ENCODE data around the gene CCDC107.

CCDC107 gene

DNA sequence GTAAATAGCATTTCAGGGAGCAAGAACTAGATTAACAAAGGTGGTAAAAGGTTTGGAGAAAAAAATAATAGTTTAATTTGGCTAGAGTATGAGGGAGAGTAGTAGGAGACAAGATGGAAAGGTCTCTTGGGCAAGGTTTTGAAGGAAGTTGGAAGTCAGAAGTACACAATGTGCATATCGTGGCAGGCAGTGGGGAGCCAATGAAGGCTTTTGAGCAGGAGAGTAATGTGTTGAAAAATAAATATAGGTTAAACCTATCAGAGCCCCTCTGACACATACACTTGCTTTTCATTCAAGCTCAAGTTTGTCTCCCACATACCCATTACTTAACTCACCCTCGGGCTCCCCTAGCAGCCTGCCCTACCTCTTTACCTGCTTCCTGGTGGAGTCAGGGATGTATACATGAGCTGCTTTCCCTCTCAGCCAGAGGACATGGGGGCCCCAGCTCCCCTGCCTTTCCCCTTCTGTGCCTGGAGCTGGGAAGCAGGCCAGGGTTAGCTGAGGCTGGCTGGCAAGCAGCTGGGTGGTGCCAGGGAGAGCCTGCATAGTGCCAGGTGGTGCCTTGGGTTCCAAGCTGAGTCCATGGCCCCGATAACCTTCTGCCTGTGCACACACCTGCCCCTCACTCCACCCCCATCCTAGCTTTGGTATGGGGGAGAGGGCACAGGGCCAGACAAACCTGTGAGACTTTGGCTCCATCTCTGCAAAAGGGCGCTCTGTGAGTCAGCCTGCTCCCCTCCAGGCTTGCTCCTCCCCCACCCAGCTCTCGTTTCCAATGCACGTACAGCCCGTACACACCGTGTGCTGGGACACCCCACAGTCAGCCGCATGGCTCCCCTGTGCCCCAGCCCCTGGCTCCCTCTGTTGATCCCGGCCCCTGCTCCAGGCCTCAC is 15.3 kb downstream of the CCDC107 start, which contains the start of gene CA9:
Gene CA9, plus strand, starts transcription at position 797 of the 893 bp plus-strand sequence. Its CDS starts 32 bp downstream, at position 829.
- TF ChIP-seq, protein P1, sequence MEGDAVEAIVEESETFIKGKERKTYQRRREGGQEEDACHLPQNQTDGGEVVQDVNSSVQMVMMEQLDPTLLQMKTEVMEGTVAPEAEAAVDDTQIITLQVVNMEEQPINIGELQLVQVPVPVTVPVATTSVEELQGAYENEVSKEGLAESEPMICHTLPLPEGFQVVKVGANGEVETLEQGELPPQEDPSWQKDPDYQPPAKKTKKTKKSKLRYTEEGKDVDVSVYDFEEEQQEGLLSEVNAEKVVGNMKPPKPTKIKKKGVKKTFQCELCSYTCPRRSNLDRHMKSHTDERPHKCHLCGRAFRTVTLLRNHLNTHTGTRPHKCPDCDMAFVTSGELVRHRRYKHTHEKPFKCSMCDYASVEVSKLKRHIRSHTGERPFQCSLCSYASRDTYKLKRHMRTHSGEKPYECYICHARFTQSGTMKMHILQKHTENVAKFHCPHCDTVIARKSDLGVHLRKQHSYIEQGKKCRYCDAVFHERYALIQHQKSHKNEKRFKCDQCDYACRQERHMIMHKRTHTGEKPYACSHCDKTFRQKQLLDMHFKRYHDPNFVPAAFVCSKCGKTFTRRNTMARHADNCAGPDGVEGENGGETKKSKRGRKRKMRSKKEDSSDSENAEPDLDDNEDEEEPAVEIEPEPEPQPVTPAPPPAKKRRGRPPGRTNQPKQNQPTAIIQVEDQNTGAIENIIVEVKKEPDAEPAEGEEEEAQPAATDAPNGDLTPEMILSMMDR (IDR thresholded peaks at IDR 0.05; ENCODE audit: insufficient read depth, low read depth, low read length, missing control alignments) = no peak
- peak; percentile 68 for DNase-seq (ENCODE audit: low read depth)
- no peak within 1 kb of the TSS for H3K4me3 ChIP-seq (ENCODE audit: low read length)

DNA sequence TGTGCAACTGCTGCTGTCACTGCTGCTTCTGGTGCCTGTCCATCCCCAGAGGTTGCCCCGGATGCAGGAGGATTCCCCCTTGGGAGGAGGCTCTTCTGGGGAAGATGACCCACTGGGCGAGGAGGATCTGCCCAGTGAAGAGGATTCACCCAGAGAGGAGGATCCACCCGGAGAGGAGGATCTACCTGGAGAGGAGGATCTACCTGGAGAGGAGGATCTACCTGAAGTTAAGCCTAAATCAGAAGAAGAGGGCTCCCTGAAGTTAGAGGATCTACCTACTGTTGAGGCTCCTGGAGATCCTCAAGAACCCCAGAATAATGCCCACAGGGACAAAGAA is 15.9 kb downstream of the CCDC107 start:
- no peak overlapping the region for H3K4me3 ChIP-seq (ENCODE audit: low read length)
- TF ChIP-seq, protein P1 (IDR thresholded peaks at IDR 0.05; ENCODE audit: insufficient read depth, low read depth, low read length, missing control alignments) = no peak
- DNase-seq (ENCODE audit: low read depth) = no peak

DNA sequence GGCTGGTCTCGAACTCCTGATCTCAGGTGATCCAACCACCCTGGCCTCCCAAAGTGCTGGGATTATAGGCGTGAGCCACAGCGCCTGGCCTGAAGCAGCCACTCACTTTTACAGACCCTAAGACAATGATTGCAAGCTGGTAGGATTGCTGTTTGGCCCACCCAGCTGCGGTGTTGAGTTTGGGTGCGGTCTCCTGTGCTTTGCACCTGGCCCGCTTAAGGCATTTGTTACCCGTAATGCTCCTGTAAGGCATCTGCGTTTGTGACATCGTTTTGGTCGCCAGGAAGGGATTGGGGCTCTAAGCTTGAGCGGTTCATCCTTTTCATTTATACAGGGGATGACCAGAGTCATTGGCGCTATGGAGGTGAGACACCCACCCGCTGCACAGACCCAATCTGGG is 17.1 kb downstream of the CCDC107 start:
- TF ChIP-seq, protein P1 (IDR thresholded peaks at IDR 0.05; ENCODE audit: insufficient read depth, low read depth, low read length, missing control alignments) = no peak
- DNase-seq (ENCODE audit: low read depth) = no peak
- peak overlapping the region; percentile 33 for H3K4me3 ChIP-seq (ENCODE audit: low read length)

DNA sequence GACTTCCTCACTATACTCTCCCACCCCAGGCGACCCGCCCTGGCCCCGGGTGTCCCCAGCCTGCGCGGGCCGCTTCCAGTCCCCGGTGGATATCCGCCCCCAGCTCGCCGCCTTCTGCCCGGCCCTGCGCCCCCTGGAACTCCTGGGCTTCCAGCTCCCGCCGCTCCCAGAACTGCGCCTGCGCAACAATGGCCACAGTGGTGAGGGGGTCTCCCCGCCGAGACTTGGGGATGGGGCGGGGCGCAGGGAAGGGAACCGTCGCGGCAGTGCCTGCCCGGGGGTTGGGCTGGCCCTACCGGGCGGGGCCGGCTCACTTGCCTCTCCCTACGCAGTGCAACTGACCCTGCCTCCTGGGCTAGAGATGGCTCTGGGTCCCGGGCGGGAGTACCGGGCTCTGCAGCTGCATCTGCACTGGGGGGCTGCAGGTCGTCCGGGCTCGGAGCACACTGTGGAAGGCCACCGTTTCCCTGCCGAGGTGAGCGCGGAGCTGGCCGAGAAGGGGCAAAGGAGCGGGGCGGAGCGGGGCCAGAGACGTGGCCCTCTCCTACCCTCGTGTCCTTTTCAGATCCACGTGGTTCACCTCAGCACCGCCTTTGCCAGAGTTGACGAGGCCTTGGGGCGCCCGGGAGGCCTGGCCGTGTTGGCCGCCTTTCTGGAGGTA is 17.8 kb downstream of the CCDC107 start:
- H3K4me3 ChIP-seq (ENCODE audit: low read length) = peak overlapping the region; percentile 33
- TF ChIP-seq, protein P1 (IDR thresholded peaks at IDR 0.05; ENCODE audit: insufficient read depth, low read depth, low read length, missing control alignments) = no peak
- DNase-seq (ENCODE audit: low read depth) = no peak

DNA sequence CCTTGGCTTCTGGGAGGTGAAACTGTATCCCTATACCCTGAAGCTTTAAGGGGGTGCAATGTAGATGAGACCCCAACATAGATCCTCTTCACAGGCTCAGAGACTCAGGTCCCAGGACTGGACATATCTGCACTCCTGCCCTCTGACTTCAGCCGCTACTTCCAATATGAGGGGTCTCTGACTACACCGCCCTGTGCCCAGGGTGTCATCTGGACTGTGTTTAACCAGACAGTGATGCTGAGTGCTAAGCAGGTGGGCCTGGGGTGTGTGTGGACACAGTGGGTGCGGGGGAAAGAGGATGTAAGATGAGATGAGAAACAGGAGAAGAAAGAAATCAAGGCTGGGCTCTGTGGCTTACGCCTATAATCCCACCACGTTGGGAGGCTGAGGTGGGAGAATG is 21.0 kb downstream of the CCDC107 start:
- no peak overlapping the region for H3K4me3 ChIP-seq (ENCODE audit: low read length)
- no peak for DNase-seq (ENCODE audit: low read depth)
- TF ChIP-seq, protein P1 (IDR thresholded peaks at IDR 0.05; ENCODE audit: insufficient read depth, low read depth, low read length, missing control alignments) = no peak

DNA sequence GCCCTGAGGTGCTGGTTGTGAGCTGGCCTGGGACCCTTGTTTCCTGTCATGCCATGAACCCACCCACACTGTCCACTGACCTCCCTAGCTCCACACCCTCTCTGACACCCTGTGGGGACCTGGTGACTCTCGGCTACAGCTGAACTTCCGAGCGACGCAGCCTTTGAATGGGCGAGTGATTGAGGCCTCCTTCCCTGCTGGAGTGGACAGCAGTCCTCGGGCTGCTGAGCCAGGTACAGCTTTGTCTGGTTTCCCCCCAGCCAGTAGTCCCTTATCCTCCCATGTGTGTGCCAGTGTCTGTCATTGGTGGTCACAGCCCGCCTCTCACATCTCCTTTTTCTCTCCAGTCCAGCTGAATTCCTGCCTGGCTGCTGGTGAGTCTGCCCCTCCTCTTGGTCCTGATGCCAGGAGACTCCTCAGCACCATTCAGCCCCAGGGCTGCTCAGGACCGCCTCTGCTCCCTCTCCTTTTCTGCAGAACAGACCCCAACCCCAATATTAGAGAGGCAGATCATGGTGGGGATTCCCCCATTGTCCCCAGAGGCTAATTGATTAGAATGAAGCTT is 21.8 kb downstream of the CCDC107 start:
- no peak for DNase-seq (ENCODE audit: low read depth)
- TF ChIP-seq, protein P1 (IDR thresholded peaks at IDR 0.05; ENCODE audit: insufficient read depth, low read depth, low read length, missing control alignments) = no peak
- no peak overlapping the region for H3K4me3 ChIP-seq (ENCODE audit: low read length)
